HTERT RPE-1 (cell line): ENCODE results near the gene CCNL2.
"Not testable (repeated sequence)": the region's sequence is repeated elsewhere in the genome, so short reads cannot be mapped to it uniquely, and the experiment has no call there.

Source experiments
- in situ Hi-C: fragments of 300-500 bp; cut with MboI; formaldehyde crosslinking; loops from 4 replicates; pipeline ENCODE4 v1.14.3; 2020; ENCODE audit warnings: low sequenced_read_pairs

The CCNL2 gene

DNA sequence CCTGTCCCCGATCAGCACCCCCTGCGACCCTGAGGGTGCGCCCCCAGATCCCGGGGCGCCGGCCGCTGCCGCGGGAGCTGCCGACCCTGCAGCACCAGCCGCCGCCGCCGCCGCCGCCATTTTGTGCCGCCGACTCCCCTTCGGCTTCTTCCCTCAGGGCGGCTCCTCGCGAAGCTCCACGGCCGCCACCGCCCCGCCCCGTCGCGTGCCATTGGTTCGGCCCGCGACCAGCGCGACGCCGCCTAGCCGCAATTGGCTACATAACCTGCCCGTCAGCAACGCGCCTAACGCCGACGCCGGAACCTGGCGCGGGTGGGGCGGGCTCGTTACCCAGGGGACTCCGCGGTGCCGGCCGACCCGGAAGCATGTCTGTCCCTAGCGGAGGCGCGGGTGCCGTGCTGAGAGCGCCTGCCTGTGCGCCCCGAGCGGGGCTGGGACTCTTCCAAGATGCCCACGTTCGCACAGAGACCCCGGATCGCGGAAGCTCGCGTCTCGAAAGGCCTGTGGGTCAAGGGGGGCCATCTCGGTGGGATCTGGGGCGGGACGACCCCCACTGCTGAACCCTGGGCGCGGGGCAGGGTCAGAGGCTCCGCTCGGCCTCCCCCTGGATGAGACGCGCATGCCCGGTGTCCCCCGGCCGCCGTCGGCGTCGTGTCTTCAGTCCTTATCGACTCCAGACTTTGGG, at the start of gene CCNL2:
Gene CCNL2 (minus strand): TSS at position 149 of the 685 bp plus-strand sequence. CDS start 29 bp downstream, at position 120.
- in situ Hi-C loops = no loop called here

DNA sequence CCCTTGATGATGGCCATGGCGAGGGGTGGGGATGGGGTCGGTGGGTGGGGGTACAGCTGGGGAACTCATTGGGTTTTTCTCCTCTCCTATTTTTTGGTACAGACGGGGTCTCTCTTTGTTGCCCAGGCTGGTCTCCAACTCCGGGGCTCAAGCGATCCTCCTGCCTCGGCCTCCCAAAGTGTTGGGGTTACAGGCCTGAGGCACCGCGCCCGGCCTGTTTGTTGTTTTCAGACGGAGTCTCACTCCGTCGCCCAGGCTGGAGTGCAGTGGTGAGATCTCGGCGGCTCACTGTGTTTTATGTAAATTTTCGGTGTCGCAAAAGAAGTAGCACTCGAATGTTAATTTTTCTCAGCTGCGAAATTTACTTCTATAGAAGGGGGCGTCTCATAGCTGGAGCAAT, 47.5 kb upstream of the CCNL2 start:
- in situ Hi-C loops = not testable (repeated sequence)

DNA sequence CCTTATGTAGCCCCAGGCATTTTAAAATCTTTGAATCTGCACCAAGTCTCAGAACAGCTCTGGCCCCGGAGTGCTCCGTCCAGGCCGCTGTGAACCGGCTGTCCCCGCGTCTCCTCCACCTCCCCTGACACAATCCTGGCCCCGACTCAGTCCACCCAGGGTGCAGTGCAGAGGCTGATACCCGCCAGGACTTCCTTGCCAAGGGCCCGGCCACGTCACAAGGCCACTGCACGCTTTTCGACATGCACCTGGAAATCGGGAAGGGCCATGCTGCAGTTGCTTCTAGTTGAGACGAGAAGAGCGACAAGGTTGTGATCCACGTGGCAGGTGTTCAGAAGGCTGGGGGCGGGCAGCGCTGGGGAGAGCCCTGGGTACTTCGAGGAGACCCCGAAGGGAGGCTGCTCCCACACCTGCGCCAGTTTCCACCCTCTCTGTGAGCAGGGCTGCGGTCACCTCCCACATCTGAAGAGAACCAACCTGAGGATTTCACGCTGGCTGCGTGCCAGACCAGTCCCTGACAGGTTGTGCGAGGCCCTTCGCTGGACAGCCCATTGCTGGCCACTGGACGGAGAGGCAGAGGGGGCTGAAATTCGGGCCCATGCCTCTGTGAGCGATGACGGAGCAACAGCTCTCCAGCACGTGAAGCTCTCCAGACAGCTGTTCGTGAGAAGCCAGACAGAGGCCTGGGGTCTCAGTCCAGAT, 43.1 kb upstream of the CCNL2 start:
- in situ Hi-C loops = no loop called here

DNA sequence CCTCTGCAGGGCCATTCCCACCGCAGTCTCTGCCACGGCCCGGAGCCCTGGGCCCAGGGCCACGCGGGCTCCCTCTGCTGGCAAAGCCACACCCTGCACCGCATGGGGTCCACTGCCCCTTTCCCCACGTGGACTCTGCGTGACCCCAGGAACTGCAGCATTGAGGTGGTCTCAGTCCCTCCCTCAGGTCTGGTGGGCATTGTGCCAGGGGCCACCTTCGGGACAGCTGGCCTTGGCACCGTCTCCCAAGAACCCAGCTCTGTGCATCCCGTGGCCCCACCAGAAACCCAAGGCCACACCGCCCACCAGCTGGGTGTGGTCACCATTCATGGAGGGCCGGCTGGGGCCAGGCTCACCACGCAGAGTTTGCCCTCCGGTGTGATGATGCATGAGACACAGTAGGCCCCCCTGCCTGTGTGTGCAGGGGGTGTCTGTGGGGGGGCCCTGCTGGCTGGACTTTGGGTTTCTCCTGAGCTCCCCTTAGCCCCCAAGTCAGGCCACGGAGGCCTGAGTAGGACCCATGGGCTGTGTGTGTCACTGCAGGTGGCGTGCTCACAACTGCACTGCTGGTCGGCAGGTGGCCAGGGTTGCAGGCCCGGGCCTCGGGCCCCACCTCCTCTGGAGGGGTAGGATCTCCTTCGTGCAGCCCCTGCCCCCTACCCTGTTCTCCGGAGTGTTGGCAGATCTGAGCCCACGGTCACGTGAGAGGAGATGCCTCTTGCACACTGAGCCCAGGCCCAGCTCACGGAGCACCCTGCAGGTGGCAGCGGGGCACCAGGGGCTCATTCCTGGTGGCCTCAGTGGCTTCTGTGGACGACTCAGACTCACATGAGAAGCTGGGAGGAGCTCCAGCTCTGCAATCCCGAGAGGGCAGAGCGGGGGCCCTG, 42.1 kb upstream of the CCNL2 start:
- in situ Hi-C loops = no loop called here

DNA sequence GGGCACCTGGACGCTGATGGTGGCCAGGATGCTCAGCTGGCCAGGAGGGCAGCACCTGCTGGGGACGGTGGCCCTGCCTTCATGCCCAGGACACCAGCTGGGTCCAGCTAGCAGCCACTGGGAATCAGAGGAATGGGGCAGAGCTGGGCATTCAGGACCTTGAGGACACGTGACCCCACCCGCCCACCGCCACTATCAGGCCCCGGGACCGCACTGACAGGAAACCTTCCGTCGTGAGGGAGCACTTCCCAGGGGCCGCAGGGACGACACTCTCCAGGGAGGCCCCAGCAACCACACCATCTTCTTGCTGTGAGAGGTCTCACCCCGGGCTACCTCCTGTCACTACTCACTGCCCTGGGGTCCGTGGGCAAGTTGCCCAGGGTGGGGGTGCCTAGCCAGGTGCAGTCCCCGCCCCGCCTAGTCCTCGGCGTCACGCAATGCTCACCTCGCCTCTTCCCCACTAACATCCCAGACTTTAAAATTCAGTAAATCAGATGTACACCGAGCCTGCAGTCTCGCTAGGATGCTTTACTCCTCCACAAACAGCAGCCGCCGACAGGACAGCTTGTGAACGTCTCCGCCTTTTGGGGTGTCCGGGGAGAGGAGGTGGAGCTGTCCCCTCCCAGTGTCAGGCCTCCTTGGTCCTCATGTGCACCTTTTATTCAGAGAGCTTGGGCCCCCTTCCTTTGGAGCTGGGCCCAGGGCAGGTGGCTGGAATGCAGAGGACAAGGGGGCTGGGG, 41.3 kb upstream of the CCNL2 start:
- in situ Hi-C loops = no loop called here

DNA sequence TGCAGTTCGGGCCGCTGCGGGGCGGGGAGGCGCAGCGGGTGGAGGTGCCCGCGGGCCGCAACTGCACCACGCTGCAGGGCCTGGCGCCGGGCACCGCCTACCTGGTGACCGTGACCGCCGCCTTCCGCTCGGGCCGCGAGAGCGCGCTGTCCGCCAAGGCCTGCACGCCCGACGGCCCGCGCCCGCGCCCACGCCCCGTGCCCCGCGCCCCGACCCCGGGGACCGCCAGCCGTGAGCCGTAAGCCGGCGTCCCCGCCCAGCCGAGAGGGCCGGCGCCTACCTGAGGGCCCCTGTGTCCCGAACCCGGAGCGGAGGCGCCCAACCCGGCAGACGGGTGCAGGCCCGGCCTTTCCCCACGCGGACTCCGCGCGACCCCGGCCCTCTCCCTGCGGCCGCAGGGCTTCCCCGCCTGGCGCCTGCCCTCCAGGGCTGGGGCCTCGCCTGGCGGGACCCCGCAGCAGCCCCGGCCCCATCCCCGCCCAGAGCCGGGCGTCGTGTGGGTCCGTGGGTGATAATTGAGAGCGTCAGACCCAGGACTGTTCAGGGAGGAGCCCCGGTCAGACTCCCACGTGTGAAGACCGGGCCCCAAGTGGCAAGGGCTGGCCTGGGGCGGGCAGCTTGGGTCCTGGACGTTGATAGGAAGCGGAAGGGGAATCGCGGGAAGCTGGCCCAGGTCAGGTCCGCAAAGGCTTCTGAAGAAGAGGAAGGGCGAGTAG, 40.6 kb upstream of the CCNL2 start:
- in situ Hi-C loops = no loop called here

DNA sequence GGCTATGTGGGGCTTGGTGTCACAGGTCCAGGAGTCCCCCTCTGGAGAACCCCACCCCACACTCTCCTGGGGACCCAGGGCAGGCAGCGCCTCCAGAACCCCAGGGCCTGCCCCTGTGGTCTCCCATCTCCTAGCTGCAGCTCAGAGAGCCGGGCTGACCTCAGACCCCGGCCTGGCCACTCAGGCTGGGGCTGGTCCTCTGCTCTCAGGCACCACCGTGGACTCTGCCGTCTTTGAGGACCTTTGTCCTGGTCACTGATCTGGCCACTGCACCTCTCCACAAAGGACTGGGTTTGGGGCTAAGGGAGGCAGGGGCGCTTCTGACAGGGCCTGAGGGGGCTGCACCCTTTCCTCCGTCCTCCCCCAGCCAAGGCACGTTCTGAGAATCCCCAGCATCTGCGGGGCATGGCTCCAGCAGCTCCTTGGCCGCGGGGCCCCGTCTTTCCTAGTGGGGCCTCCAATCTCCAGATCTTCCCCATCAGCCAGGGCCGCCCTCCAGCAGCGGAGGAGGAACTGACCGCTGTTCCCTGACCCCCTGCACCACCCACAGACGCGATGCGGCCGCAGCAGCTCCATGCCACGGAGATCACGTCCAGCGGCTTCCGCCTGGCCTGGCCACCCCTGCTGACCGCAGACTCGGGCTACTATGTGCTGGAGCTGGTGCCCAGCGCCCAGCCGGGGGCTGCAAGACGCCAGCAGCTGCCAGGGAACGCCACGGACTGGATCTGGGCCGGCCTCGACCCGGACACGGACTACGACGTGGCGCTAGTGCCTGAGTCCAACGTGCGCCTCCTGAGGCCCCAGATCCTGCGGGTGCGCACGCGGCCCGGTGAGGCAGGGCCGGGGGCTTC, 39.6 kb upstream of the CCNL2 start:
- in situ Hi-C loops = no loop called here

DNA sequence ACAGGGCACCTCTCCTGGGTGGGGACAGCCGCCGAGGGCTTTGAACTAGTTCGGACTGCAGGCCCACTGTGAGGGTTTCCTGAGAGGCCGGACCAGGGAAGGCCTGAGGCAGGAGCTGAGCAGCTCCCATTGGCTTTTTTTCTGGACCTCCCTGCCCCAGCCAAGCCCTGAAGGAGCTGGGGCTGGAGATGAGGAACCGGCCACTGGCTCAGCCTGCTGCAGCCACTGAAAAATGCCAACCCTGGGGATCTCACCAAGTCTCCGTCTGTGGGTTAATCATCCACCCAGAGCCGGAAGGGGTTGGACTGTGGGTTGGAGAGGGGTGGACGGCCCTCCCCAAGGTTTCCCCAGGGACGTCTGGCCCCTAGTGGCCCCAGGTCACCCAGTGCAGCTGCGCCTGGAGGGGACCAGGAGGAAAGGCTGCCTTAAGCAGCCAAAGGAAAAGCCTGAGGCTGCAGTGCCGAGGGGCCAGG, 38.8 kb upstream of the CCNL2 start:
- in situ Hi-C loops = no loop called here

DNA sequence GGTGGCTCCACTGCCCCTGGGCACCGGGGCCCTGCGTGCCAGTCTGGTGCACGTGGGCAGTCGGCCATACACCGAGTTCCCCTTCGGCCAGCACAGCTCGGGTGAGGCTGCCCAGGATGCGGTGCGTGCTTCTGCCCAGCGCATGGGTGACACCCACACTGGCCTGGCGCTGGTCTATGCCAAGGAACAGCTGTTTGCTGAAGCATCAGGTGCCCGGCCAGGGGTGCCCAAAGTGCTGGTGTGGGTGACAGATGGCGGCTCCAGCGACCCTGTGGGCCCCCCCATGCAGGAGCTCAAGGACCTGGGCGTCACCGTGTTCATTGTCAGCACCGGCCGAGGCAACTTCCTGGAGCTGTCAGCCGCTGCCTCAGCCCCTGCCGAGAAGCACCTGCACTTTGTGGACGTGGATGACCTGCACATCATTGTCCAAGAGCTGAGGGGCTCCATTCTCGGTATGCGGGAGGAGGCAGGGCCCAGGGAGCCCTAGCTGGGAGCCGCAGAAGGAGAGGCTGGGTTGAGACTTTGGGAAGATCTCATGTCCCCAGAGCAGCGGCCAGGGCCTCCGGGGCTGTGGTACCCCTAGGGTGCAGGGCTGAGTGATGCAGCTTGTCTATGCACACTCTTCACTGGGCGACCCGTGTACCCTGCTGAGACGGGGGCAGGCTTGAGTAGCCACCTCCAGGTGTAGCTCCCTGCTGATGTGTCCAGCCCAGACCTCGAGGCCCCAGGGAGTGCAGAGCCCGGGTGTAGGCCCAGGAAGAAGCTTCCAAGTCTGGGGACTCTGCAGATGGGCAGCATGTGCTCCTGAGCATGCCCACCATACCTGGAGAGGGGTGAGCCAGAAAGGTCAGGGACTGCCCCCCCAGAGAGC, 38.1 kb upstream of the CCNL2 start:
- in situ Hi-C loops = no loop called here

DNA sequence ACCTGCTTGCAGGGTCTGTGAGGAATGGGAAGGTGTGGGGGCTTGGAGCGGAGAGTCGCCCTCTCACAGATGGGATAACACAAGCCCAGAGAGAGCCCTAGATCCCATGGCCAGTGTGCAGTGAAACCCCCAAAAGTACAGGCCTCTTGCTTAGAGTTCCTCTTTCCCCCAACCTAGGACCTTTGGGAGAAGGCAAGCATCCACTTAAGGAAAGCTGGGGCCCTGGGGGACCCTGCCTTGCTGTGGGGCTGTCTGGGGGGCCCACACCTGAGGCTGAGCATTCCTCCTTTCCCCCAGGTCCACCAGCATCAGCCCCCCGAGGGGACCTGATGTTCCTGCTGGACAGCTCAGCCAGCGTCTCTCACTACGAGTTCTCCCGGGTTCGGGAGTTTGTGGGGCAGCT, 37.5 kb upstream of the CCNL2 start:
- in situ Hi-C loops = no loop called here

DNA sequence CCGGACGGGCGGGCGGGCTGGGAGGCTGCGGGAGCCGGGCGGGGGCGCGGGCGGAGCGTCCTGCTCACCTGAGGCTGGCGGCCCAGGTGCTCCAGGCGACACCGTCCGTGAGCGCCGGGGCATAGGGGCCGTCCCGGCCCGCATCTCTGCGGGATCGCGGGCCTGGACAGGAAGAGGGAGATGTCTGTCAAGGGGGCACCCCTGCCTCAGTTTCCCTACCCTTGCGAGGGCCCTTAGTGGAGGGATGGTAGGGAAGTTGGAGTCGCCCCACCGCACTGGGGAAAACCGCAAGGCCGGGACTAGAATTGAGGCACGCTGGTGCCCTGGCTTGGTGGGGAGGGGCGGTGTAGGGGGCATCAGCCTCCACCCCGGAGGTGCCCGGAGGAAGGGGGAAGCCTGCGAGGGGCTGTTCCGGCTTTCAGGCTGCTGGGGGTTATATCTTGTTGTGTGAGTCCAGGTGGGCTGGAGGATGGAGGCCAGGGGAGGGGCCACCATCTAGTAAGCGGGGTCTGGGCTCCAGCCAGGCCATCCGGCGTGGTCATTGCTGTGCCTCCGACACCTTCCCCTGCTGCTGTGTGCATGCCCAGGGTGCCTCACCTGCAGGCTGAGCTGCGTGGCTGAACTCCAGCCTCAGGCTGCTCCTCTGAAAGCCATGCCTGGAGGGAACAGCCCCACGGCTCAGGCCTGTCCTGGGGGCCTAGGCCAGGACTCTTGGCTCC, 36.9 kb upstream of the CCNL2 start:
- in situ Hi-C loops = no loop called here

DNA sequence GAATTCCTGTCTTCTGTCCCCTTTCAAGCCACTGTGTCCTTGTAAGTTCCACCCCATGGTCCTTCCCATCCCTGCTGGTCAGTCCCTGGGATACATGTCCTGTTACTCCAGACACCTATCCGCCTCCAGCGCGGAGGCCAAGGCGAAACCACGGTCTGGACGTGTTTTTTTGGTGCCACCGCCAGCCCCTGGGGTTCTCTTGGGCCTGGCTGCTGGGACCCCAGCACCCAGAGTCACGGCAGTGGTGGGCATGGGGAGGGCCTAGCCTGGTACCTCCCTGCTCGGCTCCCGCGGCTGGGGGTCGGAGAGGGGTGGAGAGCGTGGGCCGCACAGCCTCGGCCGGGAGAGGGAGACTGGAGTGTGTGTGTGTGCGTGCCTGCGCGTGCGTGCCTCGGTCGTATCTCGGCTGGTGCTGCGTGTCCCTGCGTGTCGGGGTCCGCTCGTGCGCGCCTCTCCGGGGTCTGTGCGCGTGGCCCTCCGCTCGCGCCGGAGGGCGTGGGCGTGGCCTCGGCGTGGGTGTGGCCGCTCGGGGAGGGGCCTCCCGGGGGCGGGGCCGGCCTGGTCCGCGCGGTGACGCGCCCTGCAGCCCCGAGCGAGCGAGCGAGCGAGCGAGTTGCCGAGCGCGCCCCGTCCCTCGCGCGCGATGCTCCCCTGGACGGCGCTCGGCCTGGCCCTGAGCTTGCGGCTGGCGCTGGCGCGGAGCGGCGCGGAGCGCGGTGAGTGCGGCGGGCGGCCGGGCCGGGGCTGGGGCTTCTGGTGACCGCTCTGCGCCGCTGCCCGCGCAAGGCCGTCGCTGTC, 36.2 kb upstream of the CCNL2 start, which contains the start of gene VWA1:
Gene VWA1 (plus strand): TSS at position 585 of the 798 bp plus-strand sequence. CDS start 59 bp downstream, at position 644.
- in situ Hi-C loops = no loop called here

DNA sequence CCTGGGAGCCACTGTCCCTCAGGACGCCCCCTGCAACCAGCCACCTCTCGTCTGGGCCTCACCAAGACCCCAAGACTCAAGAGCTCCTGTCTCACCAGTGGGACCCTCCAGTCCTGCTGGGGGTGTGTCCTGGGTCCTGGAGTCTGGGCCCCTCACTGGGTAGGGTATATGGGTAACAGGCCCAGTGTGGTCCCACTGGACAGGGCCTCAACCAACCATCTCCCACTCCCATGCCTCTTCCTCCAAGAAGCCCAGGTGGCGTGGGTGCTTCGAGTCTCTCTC, 35.6 kb upstream of the CCNL2 start:
- in situ Hi-C loops = no loop called here

DNA sequence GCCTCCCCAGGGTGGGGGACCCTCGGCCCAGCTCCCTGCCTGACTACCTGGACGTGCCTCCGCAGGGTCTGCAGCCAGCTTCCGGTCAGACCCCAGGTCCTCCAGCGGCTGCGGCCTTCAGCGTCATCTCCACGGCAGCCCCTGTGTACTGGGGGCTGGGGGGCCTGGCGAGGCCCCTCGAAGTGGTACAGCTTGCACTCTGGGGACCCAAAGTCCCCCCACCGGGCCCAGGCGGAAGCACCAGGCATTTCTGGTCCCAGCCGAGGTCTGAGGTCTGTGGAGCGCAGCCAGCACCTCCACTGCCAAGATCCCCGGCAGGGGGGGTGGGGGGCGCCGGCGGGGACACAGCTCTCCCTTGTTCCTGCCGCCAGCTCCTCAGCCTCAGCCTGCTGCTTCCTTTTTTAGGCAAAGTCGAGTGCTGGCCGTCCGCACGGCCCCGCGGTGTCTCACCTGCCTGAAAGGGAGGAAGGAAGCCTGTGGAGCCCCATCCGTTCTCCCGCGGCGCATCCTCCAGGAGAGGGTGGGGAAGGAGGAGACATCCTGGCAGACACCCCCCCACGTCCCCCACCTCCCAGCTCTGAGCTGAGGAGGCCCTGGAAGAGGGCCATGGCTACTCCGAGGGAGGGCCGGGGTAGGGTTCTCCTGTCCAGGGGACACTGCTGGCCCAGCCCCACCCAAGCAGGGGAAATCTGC, 35.1 kb upstream of the CCNL2 start:
- in situ Hi-C loops = no loop called here

DNA sequence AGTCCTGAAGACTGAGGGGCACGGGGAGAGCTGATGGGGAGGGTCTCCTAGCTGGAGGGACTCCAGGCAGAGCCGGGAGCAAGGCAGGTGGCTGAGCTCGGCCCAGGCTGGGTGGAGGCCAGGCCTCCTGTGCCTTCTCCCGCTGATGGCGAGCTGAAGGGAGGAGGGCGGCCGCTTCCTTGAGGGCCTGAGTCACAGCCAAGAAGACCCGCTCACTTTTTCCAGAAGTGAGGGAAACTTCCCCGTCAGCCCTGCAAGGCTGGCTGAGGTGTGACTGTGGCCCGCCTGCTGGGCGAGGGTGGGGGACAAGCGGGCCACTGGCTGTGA, 34.6 kb upstream of the CCNL2 start:
- in situ Hi-C loops = no loop called here

DNA sequence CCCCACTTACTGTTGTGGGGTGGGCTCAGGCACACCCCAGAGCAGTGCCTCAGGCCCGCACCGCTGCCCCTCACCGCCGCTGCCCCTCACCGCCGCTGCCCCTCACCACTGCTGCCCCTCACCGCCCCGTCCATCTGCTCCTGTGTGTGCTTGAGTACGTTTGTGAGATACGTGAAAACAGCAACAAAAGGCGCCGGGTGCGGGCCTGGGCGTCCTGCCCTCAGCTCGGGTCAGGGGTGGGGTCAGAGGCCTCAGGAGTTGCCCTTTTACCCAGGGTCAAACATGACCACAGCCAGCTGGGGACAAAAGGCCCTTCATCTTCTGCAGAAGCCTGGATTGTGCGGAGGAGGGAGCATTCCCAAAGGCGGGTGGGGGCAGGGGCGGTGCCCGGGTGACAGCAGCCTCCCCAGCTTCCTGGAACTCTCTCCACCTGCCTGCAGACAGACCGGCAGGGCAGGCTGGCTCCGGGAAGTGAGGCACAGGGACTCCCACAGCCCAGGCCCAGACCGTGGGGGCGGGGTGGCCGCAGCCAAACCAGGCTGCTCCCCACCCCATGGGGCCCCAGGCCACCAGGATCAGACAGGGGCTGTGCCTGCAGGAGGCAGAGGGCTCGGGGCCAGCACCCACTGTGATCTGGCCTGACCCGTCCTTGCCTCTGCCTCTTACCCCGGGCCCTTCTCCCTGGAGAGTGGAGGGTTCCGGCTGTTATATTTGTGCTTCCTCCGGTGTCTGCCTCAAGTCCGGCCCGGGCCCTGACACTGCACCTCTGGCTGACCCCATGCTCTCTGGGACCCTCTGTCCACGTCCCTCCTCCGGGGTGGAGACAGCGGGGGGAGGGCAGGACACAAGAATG, 34.0 kb upstream of the CCNL2 start:
- in situ Hi-C loops = no loop called here
